ENCODE results near the gene CFAP210. TPM values are rescaled to one million over a fixed set of nuclear protein-coding genes. Genes with fewer than 3 reads are reported as not detected.

The CFAP210 gene, protein sequence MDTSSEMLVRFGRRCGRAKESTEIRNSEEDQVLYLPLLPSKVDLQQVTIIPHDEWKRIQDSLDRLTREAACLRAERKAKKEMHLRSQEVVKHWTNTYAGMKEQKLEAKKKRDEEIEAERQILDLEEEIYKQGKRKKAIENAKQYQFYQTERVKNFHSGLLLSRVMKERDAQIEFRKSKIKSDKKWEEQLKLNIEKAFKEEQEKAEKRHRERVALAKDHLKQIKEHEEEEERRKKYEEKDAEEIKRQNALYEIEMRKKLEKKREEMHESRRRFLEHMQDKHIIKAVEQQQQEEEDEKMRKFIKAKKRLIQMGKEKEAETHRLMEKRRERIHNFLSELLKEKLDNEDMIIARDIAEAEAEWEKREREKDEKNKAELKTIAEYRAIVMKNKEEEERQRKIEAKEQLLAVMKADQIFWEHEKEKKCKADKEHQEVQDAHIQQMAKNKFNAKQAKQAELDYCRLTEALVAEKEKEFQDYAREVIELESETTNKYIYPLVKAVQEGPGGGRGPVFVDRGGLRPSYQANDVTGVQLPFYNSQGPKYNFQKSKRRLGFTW
- total RNA-seq (2014; rRNA removed; shearing (Covaris generic)) = not detected in 2 replicates

DNA sequence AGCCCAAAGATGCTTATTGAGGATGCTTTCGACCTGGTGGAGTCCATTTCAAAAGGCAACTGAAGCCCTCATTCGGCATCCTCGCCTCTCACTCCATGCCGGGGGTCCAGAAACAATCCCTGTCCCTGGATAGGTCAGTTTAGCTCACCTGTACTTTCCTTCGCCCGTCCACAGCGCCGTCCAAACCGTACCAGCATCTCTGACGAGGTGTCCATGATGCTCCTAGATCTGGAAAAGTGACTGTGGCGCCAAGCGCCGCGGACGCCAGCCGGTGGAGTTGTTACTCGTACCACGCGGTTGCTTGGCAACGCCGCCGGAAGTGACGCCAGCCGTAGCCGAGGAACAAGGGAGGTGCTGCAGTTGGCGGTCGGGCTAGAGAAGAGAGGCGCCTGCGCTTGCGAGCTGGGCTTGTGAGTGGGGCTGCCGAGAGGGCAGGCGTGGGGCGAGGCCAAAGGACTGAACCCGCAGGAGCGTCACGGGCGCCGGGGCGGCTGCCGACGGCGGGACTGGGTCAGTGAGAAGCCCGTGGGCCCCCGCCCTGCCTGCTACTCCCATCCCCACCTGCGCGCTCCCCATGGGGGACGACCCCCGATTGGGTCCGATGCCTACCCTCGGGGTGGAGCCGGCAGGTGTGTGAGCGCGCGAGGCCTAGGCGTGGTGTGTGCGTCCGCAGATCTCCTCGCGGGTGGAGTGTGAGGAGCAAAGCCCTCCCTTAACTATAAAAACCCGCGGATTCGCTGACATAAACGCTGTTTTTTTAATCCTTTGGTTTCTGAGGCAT lies at the start of gene CFAP210, which contains the start of gene PHOSPHO2:
TSS of gene CFAP210 (minus strand) at position 293 of the 781 bp plus-strand sequence. CDS start at position 215, 78 bp downstream.
TSS of gene PHOSPHO2 (plus strand) at position 357 of the 781 bp plus-strand sequence. CDS start 6,503 bp downstream, outside the sequence.
- peak; percentile 98 for DNase-seq (ENCODE audit: low spot score)

DNA sequence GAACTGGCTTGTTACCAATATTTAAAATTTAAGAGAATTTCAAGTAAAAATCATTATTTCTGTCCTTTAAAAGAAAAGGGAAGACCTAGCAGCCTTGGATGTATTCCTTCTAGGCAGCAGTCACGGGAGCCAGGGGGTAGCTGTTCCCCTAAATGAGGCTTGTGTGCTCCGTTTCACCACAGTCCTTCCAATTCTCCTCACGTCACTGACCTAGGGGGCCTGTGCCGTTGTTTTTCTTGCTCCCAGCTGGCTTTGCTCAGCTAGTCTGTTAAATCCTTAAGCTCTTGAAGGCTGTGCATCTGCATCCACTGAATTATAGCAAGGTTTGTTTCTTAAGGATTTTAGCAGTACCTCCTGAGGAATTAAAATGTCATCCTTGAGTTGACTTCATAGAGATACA lies 49.3 kb upstream of the CFAP210 start:
- DNase-seq (ENCODE audit: low spot score) = no peak

DNA sequence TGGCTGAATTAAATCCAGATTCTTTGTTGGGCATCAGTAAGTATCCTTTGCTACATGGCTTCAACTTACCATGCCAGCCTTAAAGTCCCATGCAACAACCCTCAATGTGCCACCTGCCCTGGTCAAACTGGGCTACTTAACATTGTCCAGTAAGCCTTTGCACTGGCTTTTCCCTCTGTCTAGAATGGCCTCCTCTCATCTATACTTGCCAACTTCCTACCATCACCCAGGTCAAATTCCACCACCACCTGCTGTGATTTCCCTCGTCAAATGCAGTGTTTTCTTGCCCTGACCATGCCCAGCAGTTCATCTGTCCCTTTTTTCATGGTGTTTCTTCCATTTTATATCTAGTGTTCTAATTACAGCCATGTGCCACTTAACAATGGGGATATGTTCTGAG lies 45.1 kb upstream of the CFAP210 start:
- DNase-seq (ENCODE audit: low spot score) = no peak

DNA sequence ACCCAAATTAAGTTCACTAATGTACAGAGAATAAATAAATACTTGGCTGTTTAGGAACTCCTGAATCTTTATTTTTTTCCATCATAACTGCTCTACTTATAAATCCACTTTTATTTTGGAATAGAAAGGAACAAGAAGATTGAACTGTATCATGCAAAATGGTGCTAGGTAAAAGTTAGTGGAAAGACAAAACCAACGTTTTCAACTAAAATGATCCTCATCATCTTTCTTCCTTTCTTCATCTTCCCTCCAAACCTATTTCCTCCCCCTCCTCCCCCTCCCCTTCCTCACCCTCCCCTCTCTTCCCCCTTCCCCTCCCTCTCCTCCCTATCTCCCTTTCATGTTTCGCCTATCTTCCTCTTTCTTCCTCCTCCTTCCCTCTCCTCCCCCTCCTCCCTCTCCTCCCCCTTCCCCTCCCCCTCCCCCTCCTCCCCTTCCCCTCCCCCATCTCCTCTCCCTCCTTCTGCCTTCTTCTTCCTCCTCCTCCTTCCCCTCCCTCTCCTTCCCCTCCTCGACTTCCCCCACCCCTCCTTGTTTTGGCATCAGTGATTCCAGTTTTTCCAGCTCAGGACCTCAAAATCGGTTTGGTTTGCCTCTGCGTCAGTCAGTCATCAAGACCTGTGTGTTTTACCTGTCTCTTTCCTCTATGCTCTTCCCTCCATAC lies 44.5 kb upstream of the CFAP210 start:
- no peak for DNase-seq (ENCODE audit: low spot score)

DNA sequence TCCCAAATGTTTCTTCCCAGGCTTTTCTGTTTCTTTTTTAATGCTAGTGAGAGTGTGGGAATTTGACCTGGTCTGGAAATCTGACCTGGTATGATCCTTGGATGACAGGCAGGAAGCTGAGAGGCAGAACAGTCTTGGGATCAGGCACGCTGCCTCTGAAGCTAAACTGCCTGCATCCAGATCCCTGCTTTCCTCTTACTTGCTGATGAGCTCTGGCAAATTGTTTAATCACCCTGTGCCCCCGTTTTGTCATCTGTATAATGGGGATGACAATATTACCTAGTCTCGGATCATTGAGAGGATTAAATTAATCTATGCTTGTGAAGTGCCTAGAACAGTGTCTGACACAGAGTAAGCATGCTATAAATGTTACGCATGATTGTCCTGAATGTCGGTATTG lies 42.7 kb upstream of the CFAP210 start:
- no peak for DNase-seq (ENCODE audit: low spot score)

DNA sequence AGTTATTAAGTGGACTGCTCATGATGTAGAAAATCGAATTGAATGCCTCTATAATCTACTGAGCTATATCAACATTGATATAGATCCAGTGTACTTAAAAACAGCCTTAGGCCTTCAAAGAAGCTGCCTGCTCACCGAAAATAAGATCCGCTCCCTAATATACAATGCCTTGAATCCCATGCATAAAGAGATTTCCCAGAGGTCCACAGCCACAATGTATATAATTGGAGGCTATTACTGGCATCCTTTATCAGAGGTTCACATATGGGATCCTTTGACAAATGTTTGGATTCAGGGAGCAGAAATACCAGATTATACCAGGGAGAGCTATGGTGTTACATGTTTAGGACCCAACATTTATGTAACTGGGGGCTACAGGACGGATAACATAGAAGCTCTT lies 41.4 kb upstream of the CFAP210 start:
- no peak for DNase-seq (ENCODE audit: low spot score)

DNA sequence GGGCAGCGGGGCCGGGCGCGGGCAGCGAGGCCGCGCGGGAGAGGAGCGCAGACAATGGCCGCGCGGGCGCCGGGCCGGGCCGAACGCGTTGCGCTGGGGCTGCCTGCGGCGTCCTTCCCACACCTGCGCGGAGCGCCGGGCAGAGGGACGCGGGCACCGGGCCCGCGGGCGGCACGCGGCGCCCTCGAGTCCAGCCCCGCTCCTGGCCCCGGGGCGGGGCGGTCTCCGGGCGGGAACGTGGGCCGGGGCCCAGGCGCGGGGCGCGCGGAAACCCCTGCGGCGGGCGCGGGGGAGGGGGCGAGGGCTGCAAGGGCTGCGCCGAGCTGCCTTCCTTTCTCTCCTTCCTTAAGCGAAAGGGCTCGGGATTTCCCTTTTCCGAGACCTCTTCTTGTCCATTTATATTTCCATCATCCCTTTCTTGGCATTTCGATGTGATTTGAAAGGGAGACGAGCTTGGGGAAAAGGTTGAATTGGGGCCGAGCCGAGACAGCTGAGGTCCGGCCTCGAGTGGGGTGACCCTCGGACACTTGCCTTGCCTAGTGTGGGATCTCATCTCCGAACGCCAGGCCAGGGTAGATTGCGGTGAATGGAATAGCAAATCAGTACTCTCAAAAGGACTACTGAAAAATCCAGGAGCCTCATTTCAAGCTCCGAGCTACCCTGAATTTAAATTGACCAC lies 40.1 kb upstream of the CFAP210 start:
- DNase-seq (ENCODE audit: low spot score) = peak; percentile 17

DNA sequence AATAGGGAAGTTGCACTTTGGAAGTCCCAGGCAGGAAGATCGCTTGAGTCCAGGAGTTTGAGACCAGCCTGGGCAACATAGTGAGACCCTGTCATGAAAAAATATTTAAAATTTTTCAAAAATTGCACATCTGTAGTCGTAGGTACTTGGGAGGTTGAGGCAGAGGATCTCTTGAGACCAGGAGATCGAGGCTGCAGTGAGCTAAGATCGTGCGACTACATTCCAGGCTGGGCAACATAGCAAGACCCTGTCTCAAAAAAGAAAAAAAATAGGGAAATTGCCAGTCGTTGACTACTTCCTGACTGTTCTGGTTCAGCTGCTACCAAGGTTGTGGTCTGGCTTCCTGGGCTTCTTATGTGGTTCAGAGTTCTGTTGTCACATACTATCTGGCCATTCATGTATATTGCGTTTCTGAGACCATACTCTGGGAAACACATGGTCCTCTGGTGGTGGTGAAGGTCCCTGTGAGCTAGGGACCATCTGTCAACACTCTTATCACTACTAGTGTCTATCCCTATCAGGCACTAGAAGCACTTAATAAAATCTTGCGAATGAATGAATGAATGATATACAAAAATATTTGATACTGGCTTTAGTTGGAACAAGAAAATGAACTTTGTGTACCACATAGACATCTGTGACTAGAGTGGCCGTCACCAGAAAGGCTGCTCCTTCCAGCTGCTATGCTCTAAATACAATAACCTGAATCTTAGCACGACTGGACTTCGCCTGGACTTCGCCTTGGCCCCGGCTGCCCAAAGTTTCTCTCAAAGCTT lies 38.6 kb upstream of the CFAP210 start:
- peak; percentile 41 for DNase-seq (ENCODE audit: low spot score)

DNA sequence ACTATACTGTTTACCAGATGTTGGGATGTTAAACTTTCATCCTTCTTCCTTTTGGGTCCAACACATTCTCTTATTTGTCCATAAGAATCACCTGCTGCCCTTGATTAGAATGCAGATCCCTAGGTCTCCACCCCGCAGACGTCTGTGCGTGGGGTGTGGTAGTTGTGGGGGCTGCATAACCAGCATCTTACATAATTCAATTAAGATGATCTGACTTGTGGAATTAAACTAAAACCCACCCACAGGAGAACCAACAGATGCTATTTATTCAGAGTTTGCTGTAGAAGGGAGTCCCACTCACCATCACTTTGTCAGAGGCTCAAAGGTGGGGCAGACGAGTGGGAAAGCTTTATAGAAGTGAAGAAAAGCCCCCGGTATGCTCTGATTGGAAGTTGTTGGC lies 37.9 kb upstream of the CFAP210 start:
- DNase-seq (ENCODE audit: low spot score) = no peak

DNA sequence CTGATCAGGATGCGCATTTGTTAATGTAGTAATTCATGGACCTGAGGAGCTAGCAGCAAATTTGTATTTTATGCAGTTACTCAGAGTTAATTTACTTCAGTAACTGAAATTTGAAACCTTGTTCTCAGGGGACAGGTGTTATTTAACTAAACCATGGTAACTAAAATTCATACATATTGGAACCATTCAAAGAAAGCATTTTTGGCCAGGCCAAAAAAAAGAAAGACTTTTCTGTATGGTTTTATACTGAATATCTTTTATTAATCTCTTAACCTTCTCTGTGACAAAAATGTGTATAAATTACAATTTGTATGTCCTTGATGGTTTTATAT lies 35.0 kb upstream of the CFAP210 start:
- no peak for DNase-seq (ENCODE audit: low spot score)

DNA sequence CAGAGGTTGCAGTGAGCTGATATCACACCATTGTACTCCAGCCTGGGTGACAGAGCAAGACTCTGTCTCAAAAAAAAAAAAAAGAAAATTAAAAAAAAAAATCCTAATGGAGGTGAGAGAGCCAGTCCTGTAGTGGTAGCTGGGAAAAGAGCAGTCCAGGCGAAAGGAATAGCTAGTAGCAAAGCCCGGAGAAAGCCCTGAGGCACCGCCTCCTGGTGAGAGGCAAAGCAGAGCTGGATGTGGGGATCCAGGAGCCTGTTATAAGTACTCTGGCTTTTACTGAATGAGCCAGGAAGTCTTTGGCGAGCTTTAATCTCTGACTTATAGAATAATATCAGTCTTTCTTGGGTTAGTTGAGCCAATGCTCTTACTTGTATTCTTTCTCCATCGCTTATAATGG lies 32.9 kb upstream of the CFAP210 start:
- DNase-seq (ENCODE audit: low spot score) = no peak

DNA sequence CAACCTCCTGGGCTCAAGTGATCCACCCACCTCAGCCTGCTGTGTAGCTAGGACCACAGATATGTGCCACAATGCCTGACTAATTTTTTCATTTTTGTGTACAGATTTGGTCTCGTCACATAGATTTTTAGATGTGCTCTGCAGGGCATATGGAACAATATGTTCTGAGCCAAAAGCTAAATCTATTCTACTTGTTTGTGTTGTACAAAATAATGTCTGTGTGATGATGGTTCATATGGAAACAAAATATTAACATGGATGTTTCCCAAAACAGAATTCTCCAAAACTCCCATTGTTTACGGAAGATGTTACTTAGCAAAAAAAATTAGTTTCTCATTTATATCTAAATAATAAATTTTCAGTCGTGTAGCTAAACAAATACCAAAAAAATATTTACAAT lies 26.8 kb upstream of the CFAP210 start:
- no peak for DNase-seq (ENCODE audit: low spot score)

DNA sequence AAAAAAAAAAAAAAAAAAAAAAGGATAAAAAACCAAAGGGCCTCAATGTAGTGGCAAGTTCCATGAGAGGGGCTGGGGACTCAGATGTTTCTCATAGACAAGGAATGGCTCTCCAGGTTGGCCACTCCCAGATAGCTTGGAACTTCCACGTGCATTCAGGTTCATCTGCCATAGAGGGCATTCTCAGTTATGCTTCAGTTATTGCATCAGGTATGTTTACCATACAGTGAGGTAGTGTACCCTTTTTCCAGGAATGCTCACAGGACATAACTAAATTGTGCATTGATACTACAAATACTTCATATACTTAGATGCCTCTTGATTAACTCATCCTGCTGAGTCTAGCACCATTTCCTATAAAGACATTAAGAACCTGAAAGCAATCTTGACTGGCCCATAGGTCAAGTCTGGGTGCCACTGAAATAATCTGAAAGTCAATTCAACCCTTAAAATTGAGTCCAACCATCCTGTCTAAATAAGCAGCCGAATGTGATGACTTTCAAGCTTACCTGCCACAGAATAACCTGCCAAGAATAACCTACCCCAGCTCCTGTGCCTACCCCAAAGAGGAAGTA lies 24.8 kb upstream of the CFAP210 start:
- DNase-seq (ENCODE audit: low spot score) = no peak

DNA sequence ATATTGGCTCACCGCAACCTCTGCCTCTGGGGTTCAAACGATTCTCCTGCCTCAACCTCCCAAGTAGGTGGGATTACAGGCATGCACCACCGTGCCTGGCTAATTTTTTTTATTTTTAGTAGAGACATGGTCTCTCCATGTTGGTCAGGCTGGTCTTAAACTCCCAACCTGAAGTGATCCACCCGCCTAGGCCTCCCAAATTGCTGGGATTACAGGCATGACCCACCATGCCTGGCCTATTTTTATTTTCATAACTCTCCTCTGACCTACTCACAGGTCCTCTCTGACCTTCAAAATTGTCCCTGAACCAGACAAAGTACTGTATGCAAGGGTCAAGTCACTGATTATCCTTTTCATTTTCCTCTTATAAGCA lies 23.5 kb upstream of the CFAP210 start:
- no peak for DNase-seq (ENCODE audit: low spot score)

DNA sequence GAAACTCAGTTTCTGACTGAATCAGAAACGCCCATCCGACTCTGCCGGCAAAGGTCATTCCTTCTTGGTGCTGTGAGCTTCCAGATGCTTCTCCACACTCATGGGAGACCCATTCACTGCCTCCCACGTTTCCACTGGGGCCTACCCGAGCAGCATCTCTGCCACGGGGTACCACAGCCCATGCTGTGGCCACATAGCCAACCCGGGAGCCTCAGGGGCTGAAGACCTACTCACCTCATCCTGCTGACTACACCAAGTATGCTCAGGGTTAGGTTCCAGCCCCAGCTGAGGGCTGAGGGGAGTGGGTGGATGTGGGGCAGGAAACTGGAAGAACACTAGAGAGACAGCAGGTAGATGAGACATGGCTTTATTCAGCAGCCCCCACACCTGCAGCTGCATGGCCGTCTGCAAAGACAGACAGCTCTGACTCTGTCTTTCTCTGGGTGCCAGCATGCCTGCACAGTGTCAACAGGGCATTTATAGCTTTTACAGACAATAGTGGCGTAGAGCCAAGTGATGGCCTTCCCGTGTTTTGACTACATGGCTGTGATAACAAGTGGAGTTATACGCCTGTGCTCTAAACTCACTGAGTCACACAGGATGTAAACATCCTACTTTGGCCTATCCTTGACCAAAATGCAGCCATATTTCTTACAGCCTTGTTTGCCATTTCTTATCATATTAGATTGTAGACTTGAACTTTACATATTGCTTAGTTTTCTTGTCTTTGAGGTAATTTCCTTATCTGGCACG lies 22.9 kb upstream of the CFAP210 start:
- peak; percentile 42 for DNase-seq (ENCODE audit: low spot score)

DNA sequence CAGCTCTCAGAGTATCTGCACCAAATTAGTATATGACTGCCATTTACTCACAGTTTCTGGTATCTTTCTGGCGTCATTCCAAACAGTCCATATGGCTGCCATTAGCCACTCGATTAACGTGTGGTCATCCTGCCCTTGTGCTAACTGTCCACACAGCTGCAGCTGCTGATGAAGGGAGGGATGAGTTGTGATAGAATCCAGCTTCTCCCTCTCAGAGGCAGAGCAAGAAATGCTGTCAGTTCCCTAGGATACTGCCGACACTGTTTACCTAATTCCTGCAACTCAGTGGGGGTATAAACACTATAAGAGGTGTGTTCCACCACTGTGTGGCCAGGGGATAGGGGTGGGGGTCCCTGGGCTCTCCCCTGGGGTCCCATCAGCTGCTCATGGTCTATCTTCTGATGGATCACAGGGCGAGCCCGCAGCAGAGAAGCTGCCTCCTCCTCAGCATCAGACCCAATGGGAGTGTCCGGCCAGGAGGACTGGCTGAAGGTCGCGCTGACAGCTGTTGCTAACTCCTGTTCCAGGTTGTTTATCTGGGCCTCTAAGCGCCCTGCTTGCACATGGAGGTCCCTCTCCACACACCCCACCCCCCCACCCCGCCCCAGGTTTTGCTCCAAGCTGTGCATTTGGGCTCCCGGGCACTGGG lies 22.2 kb upstream of the CFAP210 start:
- DNase-seq (ENCODE audit: low spot score) = no peak

DNA sequence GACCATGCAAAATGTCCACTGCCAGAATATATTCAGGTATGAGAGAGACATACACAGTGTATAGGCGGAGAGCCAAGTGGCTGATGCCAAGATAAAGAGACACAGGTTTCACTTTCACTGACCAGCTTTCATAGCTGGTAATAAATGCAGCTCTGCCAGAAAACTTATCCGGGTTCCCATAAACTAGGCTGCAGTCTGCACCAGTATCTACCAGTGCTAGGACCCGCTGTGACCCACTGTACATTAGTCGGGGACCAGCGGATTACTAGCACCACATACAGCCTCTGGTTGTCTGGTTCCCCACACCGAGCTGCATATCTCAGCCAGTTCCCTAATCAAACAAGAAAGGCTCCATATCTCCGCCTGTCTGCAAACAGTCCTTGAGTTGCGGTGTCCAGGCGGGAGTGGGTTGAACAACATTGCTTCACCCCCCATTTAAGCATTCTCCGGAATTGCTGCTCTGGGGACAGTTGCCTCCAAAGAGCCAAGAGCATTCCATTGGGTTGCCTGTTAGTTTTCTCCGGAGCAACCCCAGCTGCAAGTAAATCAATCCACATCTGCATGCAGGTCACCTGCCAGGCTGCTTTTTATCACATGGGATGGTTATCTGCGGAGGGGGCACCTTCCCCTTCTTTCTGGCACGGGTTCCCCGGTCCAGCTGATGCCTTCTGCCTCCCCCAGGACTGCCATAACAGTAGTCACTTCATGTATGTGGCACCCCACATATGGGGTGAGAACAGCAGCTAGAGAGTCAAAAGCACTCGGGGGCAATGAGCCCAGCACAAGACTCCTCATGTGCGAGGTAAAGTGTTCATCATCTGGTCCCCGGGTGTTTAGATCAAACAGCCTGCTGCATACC lies 21.4 kb upstream of the CFAP210 start:
- DNase-seq (ENCODE audit: low spot score) = peak; percentile 73

DNA sequence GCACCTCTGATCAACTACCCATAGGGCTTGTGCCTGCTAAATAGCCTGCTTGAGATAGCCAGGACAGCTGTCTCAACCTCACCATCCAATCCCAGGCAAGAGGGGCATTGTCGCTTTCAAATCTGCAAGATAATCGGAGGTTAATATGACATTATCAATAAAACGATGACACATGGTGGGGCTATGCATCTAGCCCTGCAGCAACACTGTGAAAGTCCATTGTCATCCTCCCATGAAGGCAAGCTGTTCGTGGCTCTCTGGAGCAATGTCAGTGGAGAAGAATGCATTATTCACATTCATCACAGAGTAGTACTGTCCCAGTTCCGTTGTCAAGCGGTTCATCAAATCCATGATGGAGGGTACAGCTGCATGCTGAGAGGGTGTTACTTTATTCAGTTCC lies 20.5 kb upstream of the CFAP210 start:
- no peak for DNase-seq (ENCODE audit: low spot score)
